ENCODE results near the gene GPR160.

GPR160 gene

DNA sequence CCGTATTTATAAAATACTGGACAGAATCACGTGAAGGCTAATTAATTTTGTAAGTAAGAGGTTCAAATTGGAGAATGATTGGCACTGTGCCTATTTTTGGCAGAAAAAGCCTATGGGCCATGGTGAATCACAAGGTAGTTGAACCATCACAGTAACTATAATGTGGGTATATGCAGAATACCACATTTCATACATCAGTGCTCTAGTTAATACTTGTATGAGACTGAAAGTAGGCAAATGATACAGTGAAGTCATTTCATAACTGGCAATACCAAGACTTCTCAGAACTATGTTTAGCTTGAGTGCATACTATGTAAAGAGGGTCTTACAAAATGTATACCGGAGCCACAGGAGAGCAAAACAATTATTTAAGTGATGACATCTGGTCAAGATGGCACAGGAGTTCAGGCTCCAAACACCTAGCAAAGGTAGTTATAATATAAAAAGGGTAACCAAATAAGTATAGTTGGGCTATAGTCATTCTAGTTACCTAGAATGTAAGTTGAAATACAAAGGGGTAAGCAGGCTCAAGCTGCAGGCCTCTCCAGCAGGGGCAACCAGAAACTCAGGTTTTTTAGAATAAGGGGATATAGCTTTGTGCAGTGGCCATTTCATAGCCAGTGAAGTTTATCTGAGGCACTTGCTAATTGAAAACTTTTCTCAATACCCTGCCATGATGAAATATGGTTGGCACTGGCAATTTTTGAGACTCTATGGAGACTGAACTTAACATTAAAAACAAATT, 19.1 kb downstream of the GPR160 start:
- no peak overlapping the region for H3K4me3 ChIP-seq (ENCODE audit: low read depth, low read length)
- TF ChIP-seq, protein P1, sequence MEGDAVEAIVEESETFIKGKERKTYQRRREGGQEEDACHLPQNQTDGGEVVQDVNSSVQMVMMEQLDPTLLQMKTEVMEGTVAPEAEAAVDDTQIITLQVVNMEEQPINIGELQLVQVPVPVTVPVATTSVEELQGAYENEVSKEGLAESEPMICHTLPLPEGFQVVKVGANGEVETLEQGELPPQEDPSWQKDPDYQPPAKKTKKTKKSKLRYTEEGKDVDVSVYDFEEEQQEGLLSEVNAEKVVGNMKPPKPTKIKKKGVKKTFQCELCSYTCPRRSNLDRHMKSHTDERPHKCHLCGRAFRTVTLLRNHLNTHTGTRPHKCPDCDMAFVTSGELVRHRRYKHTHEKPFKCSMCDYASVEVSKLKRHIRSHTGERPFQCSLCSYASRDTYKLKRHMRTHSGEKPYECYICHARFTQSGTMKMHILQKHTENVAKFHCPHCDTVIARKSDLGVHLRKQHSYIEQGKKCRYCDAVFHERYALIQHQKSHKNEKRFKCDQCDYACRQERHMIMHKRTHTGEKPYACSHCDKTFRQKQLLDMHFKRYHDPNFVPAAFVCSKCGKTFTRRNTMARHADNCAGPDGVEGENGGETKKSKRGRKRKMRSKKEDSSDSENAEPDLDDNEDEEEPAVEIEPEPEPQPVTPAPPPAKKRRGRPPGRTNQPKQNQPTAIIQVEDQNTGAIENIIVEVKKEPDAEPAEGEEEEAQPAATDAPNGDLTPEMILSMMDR (IDR thresholded peaks at IDR 0.05; ENCODE audit: low read depth, low read length) = no peak

DNA sequence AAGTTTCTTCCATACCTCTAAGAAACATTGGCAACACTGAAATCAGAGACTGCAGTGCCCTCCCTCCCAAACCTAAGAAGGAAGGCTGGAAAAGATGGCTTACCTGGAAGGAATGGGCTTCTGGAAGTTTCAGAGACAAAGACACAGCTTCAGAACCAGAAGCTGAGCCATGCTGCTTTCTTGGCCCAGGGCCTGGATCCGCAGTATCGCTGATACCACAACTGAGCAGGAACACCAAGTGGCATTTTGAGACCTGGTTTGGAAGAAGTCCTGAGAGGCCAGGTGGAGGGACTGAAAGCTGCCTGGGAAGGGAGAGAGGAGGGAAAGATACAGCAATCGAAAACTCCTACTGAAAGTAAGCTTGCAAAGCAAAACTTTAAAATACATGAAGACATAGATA, 19.8 kb downstream of the GPR160 start:
- TF ChIP-seq, protein P1 (IDR thresholded peaks at IDR 0.05; ENCODE audit: low read depth, low read length) = no peak
- H3K4me3 ChIP-seq (ENCODE audit: low read depth, low read length) = no peak overlapping the region

DNA sequence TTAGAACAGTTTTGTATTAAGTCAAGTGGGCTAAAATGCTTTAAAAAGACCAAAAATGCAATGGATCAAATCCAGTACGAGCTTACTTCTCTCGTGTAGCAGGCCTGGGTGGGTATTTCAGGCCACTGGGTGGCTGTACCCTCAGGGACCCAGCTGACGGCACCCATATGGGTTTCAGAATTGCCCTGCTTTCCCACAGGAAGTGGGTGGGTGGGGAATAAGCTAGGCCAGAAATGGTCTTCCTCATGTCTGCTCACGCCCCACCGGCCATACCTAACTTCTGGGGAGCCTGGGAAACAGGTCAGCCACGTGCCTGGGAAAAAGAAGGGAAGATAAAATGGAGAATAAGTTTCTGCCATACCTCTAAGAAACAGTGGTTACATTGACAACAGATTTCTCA, 20.3 kb downstream of the GPR160 start:
- H3K4me3 ChIP-seq (ENCODE audit: low read depth, low read length) = no peak overlapping the region
- TF ChIP-seq, protein P1 (IDR thresholded peaks at IDR 0.05; ENCODE audit: low read depth, low read length) = no peak

DNA sequence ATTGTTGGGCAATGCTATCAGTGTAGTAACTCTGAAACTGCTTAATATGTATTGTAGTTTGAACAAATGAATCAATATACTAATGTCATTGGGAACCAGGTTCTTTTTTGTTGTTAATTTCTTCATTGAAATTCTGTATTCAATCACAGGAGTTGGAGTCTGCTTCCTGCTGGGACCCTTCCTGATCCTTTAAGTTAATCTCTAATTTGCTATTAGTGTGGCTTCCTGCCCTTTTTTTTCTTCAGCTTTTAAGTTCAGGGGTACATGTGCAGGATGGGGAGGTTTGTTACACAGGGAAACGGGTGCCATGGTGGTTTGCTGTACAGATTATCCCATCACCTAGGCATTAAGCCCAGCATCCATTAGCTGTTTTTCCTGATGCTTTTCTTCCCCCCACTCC, 21.7 kb downstream of the GPR160 start:
- H3K4me3 ChIP-seq (ENCODE audit: low read depth, low read length) = no peak overlapping the region
- TF ChIP-seq, protein P1 (IDR thresholded peaks at IDR 0.05; ENCODE audit: low read depth, low read length) = no peak

DNA sequence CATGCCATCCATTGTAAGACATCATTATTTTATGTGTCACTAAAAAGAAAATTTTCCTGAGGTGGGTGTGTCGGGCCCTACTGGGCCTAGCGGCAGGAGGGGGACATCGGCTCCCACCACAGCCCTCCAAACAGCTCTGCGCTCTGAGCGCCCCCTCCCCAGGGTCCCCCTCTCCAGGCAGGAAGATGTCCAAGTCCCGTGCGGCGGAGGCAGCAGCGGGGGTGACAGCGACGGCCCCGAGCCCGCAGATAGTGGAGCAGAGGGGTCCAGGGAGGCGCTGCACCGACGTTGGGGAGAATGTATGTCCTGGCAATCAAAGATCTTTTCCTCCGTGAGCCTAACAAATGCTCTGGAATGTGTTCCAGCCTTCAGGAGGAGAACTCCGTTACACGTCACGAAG, 24.3 kb downstream of the GPR160 start:
- no peak overlapping the region for H3K4me3 ChIP-seq (ENCODE audit: low read depth, low read length)
- TF ChIP-seq, protein P1 (IDR thresholded peaks at IDR 0.05; ENCODE audit: low read depth, low read length) = no peak

DNA sequence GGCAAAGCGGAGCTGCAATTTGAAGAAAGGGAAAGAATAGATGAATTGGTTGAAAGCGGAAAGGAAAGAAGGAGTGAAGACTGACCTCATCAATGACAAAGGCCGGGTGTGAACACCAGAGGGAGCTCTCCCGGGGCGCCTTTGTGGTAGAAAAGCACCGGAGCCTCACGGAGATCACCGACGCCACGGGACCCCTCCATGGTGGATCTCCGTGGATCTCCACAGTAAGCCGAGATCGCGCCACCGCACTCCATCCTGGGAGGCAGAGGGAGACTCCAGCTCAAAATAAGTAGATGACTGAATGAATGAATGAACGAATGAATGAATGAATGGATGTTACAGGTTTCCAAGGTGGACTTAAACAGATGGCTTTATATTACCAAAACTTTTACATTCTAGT, 25.0 kb downstream of the GPR160 start:
- TF ChIP-seq, protein P1 (IDR thresholded peaks at IDR 0.05; ENCODE audit: low read depth, low read length) = no peak
- H3K4me3 ChIP-seq (ENCODE audit: low read depth, low read length) = no peak overlapping the region

DNA sequence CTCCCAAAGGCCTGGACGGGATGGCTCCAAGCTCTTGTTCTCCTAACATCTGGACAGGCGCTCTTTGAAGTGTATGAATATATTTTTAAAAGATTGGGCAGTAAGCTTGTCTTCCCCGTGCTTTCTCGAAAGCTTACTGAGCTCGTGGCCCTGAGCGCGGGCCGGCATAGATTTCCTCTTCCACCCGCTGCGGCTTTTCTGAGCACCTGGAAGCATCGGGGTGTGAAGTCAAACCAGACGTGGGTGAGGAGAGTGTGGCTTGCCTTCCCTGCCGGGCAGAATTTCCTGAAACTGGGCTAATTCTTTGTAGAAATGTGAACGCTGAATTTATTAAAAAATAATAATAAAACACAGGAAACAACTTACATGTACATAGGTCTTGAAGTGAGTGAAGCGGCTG, 25.9 kb downstream of the GPR160 start:
- TF ChIP-seq, protein P1 (IDR thresholded peaks at IDR 0.05; ENCODE audit: low read depth, low read length) = no peak
- H3K4me3 ChIP-seq (ENCODE audit: low read depth, low read length) = no peak overlapping the region
